T-helper 2 cell treated with Interferon-gamma antibody and Interleukin-4, amounts not matched to agents 100 ng/mL and 5 ng/mL, for 36 hours (primary cell): ENCODE measurements around the gene CCDC198. TPM values are rescaled to one million over a fixed set of nuclear protein-coding genes. Genes with fewer than 3 reads are reported as not detected.

Experiments
- intact Hi-C: fragments of 100-400 bp; cut with micrococcal nuclease; formaldehyde crosslinking; loops from one replicate; pipeline ENCODE4 v1.15.1; 2023
- total RNA-seq: library from RNA; stranded (reverse); gene quantifications from 2 replicates; pipeline ENCODE4 v1.2.3, GENCODE V29; 2022

The CCDC198 gene
- not detected in 2 replicates for total RNA-seq

- intact Hi-C loops = no loop called here
These were observed at the start of gene CCDC198 for GRCh38 chr14:57493467-57494181. TSS of gene CCDC198 (minus strand) at chr14:57493857. CDS start at chr14:57493715, 142 bp downstream.

- intact Hi-C loops = loop anchor here (2.0 kb wide), 1 partner anchor 540 kb away; no protein-coding TSS in a partner anchor
These were observed 39.6 kb upstream of the CCDC198 start for GRCh38 chr14:57533214-57533613.

- intact Hi-C loops = no loop called here
These were observed 36.9 kb upstream of the CCDC198 start for GRCh38 chr14:57530571-57530970.

- intact Hi-C loops = no loop called here
These were observed 33.3 kb upstream of the CCDC198 start for GRCh38 chr14:57526942-57527341.

GRCh38 chr14:57519043-57519442 lies 25.4 kb upstream of the CCDC198 start:
- intact Hi-C loops = no loop called here

- intact Hi-C loops = no loop called here
These were observed 18.6 kb upstream of the CCDC198 start for GRCh38 chr14:57512220-57512619.

DNA sequence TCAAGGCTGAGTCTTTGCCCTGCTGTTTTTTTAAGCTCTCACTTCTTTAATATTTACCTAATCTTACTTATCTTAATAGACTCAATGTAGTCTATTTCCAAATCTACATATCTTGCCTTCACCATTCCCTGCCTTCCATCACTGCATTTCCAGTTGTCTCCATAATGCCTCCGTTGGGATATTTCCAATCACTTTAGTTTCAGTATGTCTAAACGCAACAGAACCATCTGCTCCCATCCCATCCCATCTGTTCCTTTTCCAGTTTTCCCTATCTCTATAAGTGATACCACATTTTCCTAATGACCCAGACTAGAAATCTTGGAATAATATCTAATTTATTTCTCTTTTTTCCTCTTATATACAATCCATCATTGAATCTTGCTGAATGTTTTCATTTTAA lies 15.1 kb upstream of the CCDC198 start:
- intact Hi-C loops = no loop called here

DNA sequence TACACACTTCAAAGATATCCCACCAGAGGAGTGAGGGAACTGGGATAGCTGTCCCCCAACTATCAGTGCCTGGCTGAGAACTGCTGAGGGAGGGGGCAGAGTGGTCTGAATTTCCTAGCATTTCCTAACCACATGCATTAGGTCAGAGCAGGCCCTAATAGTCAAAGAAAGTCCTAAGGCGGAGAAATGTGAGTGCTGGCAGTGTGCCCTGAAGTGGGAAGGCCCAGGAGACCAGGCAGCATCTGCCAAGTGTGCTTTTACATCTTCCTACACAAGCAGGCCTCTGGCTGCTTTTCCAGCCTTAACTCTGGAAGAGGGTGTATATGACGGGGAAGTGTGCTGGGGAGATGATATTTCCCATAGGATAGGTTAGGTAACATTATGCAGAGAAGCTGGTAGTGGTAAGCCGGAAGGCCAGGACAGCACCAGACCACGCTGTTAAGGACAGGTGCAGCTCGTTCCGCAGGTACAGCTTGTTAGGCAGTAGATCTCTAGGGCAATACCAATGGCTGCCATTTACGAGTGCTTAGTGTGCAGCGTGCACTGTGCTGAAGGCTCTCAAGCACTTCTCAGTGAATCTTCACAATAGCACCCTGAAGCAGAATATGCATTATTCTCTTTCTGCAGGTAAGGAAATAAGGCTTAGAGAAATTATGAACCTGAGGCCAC lies 9.1 kb upstream of the CCDC198 start:
- intact Hi-C loops = no loop called here

DNA sequence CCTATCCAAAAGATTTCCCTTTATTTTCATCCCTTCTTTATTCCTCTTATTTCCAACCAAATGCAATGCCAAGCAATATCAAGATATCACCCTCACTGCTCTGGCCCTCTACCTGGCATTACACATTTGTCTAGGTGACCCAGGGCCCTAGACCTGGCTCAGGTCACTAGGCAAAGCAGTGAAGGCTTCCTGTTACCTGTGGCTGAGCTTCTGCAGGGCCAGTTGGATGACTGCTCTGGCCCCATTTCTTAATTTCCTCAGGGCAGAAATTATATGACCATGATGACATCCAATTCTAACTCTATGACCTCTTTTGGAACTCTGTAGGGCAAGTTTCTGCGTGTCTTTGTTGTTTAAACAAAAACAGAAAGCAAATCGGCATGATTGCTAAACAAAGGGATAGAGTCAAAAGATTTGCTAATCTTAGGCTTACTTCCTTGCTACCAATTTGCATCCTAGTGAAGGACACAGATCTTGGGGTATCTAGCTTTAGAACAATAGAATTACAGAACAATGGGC lies 7.4 kb upstream of the CCDC198 start:
- intact Hi-C loops = no loop called here

GRCh38 chr14:57498659-57499058 lies 5.0 kb upstream of the CCDC198 start:
- intact Hi-C loops = no loop called here

DNA sequence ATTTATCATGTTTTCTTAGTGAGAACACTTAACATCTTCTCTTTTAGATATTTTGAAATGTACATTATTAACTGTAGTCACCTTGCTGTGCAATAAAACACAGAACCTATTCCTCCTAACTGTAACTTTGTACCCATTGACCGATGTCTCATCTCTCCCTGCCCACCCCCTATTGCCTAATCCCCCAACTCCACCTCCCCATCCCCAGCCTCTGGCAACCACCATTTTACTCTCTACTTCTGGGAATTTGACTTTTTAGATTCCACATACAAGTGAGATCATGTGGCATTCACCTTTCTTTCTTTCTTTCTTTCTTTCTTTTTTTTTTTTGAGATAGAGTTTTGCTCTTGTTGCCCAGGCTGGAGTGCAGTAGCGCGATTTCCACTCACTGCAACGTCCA lies 4.4 kb upstream of the CCDC198 start:
- intact Hi-C loops = no loop called here

DNA sequence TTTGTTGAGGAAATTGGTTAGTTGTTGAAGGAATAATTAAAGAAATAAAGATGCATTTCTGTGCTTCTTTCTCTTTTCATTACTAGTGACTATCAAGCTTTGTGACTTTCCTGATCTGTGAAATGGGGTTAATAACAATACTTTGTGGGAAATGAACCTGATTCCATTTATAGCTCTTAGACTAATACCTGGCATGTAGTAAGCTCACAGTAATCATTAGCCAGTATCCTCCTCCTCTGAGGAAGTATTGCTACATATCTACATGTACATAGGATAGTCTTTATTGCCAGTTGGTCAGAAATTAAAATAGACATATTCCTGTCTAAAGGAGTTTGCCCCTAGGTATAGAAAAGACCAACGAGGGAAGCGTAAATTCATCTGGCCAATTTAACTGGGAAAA lies 1.8 kb upstream of the CCDC198 start:
- intact Hi-C loops = no loop called here

DNA sequence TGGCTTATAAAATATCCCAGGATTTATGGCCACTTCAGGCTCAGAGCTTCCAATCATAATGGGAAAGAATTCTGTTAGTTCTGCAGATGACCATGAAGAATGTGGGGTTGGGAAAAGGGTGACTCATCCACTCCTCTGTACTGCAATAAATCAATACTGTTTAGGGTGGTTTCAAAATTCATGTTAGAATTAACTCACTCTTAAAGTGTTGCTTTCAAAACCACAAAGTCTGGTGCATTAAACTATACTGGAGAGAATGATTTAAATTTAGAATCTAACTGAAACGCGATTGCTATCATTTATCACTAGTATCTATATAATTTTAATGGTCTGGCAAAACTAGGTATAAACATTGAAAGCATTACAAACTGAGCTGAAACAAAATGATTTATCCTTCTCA lies 798 bp downstream of the CCDC198 start:
- intact Hi-C loops = no loop called here

DNA sequence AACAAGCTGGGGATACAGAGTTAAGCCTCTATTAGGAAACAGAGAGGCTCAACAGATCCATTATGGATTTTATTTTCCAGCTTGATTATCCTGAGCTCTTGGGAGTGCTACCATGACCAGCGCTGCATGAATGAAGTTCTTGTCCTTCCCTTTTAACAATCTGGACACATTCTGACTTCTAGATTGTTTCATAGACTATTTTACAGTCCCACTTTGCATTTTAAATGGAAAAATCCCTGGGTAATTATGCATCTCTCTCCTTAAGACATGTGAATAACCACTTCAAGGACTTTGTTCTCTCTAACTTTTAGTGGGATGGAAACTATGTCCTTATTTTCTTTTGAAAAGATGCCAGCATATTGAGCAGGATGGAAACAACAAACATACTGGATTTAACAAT lies 2.0 kb downstream of the CCDC198 start:
- intact Hi-C loops = no loop called here

DNA sequence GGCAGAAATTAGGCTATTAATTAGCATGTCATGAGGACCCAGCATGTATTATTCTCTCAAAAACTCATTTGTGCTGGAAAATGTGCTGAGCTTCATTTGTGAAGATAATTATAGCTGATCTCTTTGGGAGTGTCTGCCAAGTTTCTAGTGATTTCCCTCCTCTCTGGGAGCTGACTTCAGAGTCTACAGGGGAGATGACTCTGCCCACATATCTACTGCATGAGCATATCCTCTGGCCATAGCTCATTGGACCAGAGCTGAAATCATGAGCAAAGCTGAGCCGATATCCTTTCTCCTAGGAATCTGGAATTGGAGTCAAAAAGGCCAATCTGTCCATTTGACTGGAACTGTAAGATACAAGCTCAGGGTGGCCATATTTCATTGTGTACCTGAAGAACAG lies 5.9 kb downstream of the CCDC198 start:
- intact Hi-C loops = no loop called here

- intact Hi-C loops = loop anchor here (1.0 kb wide), 1 partner anchor 585 kb away; no protein-coding TSS in a partner anchor
These were observed 6.8 kb downstream of the CCDC198 start for GRCh38 chr14:57486767-57487379.

DNA sequence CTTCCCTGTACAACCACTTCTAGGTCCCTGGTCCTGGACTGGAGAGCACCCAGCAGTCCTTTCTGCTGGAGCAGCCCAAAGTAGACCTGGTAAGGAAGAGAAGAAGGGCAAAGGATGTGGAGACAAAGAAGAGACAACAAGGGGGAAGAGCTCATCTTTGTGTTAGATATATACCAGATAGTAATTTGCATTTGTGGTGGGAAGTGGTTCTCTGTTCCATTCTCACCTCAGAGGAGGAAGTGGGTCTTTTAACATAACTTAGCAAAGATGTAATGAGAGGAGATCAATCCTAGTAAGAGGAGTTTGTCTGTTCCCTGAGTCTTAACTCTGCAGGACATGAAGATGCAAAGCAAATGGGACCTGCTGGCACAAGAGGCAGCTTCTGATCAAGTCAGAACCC lies 8.0 kb downstream of the CCDC198 start:
- intact Hi-C loops = loop anchor here (1.0 kb wide), 1 partner anchor 587 kb away; no protein-coding TSS in a partner anchor

DNA sequence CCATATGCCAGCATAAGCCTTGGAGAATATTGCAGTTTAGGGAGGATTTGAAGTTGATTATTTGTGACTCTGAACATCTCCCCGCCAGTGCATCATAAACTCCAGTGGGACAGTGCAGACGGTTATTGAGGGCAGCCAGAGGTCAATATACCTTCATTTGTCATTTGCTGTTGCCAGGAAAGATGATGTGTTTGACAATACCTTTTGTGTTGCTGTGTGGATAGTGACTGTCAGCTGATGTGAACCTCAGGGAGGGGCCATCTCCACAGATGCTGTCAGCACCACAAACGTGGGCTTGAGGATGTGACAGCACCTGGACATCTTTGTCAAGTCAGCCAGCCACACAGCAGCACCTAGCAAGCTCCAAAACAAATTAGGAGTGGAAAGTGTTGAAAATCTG lies 11.5 kb downstream of the CCDC198 start:
- intact Hi-C loops = no loop called here

- intact Hi-C loops = no loop called here
These were observed 13.6 kb downstream of the CCDC198 start for GRCh38 chr14:57480051-57480450.

DNA sequence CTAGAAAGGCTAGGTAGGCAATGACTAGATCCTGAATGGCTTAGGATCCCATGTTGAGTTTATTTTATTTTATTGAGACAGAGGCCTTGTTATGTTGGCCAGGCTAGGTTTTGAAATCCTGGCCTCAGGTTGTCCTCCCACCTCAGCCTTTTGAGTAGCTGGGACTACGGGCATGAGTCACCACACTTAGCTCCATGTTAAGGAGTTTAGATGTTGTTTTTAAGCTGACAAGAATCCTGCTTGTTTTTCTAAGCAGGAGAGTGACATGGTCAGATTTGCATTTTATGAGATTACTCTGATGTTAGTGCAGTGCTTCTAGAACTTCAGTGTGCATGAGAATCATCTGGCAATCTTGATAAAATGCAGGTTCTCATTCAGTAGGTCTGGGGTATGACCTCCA lies 14.5 kb downstream of the CCDC198 start:
- intact Hi-C loops = no loop called here

DNA sequence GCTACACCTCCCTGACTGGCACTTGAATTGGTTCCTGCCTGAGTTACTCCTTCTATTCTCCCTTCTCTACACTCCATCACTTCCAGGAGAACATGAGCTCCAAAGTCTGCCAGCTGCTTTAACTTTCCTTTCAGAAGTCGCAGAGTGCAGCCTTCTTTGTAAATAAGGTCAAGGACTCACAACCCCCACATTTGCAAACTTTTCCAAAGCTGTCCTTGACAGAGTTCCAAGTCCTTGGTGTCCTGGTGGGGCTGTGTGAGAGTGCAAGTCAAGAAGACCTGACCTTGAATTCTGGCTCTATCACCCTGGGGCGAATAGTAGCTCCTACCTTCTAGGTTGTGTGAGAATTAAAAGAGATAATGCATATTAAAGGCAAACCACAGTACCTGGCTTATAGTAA lies 15.6 kb downstream of the CCDC198 start:
- intact Hi-C loops = no loop called here

DNA sequence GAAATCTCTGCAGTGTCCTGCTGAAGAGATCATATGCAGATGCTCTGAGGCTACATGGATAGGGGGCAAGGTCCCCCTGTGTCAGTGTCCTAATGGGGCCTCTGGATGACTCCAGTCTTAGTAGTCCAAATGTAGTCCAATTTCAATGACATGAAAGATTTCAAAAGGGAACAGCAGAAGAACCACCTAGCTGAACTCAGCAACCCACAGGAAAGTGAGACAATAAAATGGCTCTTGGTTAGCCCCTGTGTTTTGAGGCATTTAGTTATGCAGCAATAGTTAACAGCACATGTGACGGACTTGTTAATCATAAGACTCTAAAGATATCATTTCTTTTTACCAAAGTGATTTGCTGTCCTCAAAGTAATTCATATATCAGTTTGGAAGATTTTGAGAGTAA lies 22.7 kb downstream of the CCDC198 start:
- intact Hi-C loops = no loop called here
